ENCODE data around the gene ZNF597. TPM values are rescaled to one million over a fixed set of nuclear protein-coding genes. Genes with fewer than 3 reads are reported as not detected.

ZNF597 gene
- total RNA-seq (2021), result 1.3 to 2.2 TPM (median 1.4 TPM) in 3 replicates
- Bru-seq, nascent RNA, result percentile 67 among the genes with signal in this experiment
- long read RNA-seq, experiment 1, full-length matches to known transcripts, result 19 of 26 reads
- long read RNA-seq, experiment 1, partial matches to known transcripts, result 0 of 26 reads
- long read RNA-seq, experiment 1, other reads (novel, unspliced or antisense), result 7 of 26 reads
- long read RNA-seq, experiment 2, full-length matches to known transcripts, result 2 of 2 reads
- long read RNA-seq, experiment 2, partial matches to known transcripts, result 0 of 2 reads
- long read RNA-seq, experiment 2, other reads (novel, unspliced or antisense), result 0 of 2 reads
- long read RNA-seq, experiment 3, full-length matches to known transcripts, result 6 of 6 reads
- long read RNA-seq, experiment 3, partial matches to known transcripts, result 0 of 6 reads
- long read RNA-seq, experiment 3, other reads (novel, unspliced or antisense), result 0 of 6 reads

GRCh38 chr16:3443108-3444031 is at the start of gene ZNF597, which contains the start of gene NAA60:
Gene ZNF597, minus strand, starts transcription at chr16:3443504. Its CDS starts 351 bp downstream, at chr16:3443153.
Gene NAA60, plus strand, starts transcription at chr16:3443680. Its CDS starts 32,548 bp downstream, at chr16:3476228.
- DNase-seq (ENCODE audit: low spot score) (peak; percentile 76), ATAC-seq (peak; percentile 95)
- ChIA-PET POLR2A (interaction anchor here (0.7 to 1.6 kb wide), 5 partner anchors 14 to 438 kb away, joined by 3 to 10 read pairs (median 4); partner anchors contain the start of genes ZNF174 and ZSCAN32), CTCF (interaction anchor here (0.8 to 1.8 kb wide), 8 partner anchors 12 to 291 kb away, joined by 3 to 13 read pairs (median 4); partner anchors contain the start of genes CLUAP1, ZNF174 and ZSCAN32)
- Mint-ChIP-seq H3K4me1 (0 out of 2 replicates have a peak, but pooled peaks cover 6% of the 10 kb centered on the region), H3K27me3 (ENCODE audit: low read depth) (no peaks in the 10 kb centered on the region; the same call in 1 of the 2 replicates), H3K4me3 (peak within 1 kb of the TSS; percentile 97), H3K9me3 (peaks cover 20% of the 10 kb centered on the region), H3K36me3 (peaks cover 31% of the 10 kb centered on the region), H3K27ac (peak within 1 kb of the TSS; percentile 89)
- TF ChIP-seq NFYB (CRISPR knock-in tag; conservative IDR thresholded peaks at IDR 0.05; ENCODE audit: low read depth), result peak; percentile 52
- 0 out of 2 replicates have a peak, but pooled peaks have one; percentile 50 for TF ChIP-seq MAX (CRISPR knock-in tag; IDR thresholded peaks at IDR 0.05)
- TF ChIP-seq GTF2I (CRISPR knock-in tag; conservative IDR thresholded peaks at IDR 0.05), result no peak
- no peak for TF ChIP-seq AR (CRISPR knock-in tag; IDR thresholded peaks at IDR 0.05)
- peak; percentile 18; the same call in 1 of the 2 replicates for TF ChIP-seq ARID4B (CRISPR knock-in tag; IDR thresholded peaks at IDR 0.05; ENCODE audit: borderline replicate concordance)
- TF ChIP-seq IRF2 (CRISPR knock-in tag; IDR thresholded peaks at IDR 0.05; ENCODE audit: borderline replicate concordance, low read depth), result no peak

GRCh38 chr16:3492356-3492755 is 49.1 kb upstream of the ZNF597 start:
- ChIA-PET CTCF (interaction anchor here (0.7 kb wide), 1 partner anchor 565 kb away, joined by 3 read pairs; no protein-coding TSS in a partner anchor), POLR2A (no interaction called here)
- ATAC-seq (no peak), DNase-seq (ENCODE audit: low spot score) (no peak)
- no peaks in the 10 kb centered on the region for H3K4me1 Mint-ChIP-seq
- no peaks in the 10 kb centered on the region for H3K27me3 Mint-ChIP-seq (ENCODE audit: low read depth)
- H3K27ac Mint-ChIP-seq, result no peak overlapping the region
- no peak overlapping the region for H3K4me3 Mint-ChIP-seq
- TF ChIP-seq ZNF317 (CRISPR knock-in tag; IDR thresholded peaks at IDR 0.05; ENCODE audit: borderline replicate concordance, low read depth), result no peak
- no peak for TF ChIP-seq NFE2L1 (CRISPR knock-in tag; IDR thresholded peaks at IDR 0.05)
- no peak for TF ChIP-seq SMAD3 (CRISPR knock-in tag; IDR thresholded peaks at IDR 0.05; ENCODE audit: borderline replicate concordance)
- no peak for TF ChIP-seq IRF1 (CRISPR knock-in tag; IDR thresholded peaks at IDR 0.05)
- TF ChIP-seq ZNF423 (CRISPR knock-in tag; IDR thresholded peaks at IDR 0.05), result no peak
- TF ChIP-seq ZNF219 (CRISPR knock-in tag; IDR thresholded peaks at IDR 0.05; ENCODE audit: borderline replicate concordance), result no peak
- TF ChIP-seq ZNF281 (CRISPR knock-in tag; IDR thresholded peaks at IDR 0.05), result no peak
- TF ChIP-seq CREM (CRISPR knock-in tag; IDR thresholded peaks at IDR 0.05), result no peak
- no peak for TF ChIP-seq FOXP1 (CRISPR knock-in tag; IDR thresholded peaks at IDR 0.05; ENCODE audit: borderline replicate concordance)
- TF ChIP-seq ERG (CRISPR knock-in tag; IDR thresholded peaks at IDR 0.05), result no peak
- no peak for TF ChIP-seq GABPB1 (CRISPR knock-in tag; IDR thresholded peaks at IDR 0.05)
- H3K36me3 Mint-ChIP-seq, result no peaks in the 10 kb centered on the region
- H3K9me3 Mint-ChIP-seq, result no peaks in the 10 kb centered on the region

Measured in WTC11 (cell line).